Lower leg skin (tissue), 3 donors: ENCODE results near the gene FGGY.

Source experiments
- POLR2A ChIP-seq, 2 donors: fragments of 450-650 bp; IDR thresholded peaks; one replicate each; pipeline ENCODE4 v1.6.1; 2016 to 2017; ENCODE audit warnings: antibody characterized with exemption in 2 of 2, mild to moderate bottlenecking in 1 of 2, moderate library complexity in 1 of 2
- TF ChIP-seq, protein P1 (sequence below), 3 donors: fragments of 450-650 bp; IDR thresholded peaks; one replicate each; pipeline ENCODE4 v1.5.1; 2016; ENCODE audit warnings: antibody characterized with exemption in 3 of 3, mild to moderate bottlenecking in 3 of 3, moderate library complexity in 2 of 3

DNA sequence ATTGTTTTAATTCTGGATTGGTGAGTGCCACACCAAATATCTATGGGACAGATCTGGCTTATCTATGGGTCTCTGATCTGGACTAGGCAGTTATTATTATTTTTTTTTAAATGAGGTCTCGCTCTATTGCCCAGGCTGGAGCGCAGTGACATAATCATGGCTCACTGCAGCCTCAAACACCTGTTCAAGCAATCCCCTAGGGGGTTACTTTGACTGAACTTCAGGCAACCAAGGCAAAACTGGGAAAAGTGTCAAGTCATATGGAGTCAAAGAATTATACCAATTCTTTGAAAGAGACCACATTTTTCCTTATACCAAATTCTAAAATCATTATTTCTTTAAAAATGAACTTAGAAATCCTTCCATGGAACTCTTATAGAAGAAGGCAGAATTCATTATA, 388.8 kb downstream of the FGGY start:
- TF ChIP-seq, protein P1, sequence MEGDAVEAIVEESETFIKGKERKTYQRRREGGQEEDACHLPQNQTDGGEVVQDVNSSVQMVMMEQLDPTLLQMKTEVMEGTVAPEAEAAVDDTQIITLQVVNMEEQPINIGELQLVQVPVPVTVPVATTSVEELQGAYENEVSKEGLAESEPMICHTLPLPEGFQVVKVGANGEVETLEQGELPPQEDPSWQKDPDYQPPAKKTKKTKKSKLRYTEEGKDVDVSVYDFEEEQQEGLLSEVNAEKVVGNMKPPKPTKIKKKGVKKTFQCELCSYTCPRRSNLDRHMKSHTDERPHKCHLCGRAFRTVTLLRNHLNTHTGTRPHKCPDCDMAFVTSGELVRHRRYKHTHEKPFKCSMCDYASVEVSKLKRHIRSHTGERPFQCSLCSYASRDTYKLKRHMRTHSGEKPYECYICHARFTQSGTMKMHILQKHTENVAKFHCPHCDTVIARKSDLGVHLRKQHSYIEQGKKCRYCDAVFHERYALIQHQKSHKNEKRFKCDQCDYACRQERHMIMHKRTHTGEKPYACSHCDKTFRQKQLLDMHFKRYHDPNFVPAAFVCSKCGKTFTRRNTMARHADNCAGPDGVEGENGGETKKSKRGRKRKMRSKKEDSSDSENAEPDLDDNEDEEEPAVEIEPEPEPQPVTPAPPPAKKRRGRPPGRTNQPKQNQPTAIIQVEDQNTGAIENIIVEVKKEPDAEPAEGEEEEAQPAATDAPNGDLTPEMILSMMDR (IDR thresholded peaks at IDR 0.05) = no peak
- no peak for TF ChIP-seq POLR2A (IDR thresholded peaks at IDR 0.05)
